HepG2 (cell line): Measurements from ENCODE around the gene RBM3. TPM values are rescaled to one million over a fixed set of nuclear protein-coding genes. Genes with fewer than 3 reads are reported as not detected.
A peak's percentile ranks its signal among the peaks of the same experiment; 100 is the strongest.

Experiments
- ATAC-seq: fragments of 200-7000 bp; cut with Tn5 transposase; 3 replicates; pipeline ENCODE4 v1.9.1; 2020; ENCODE audit warnings: mild to moderate bottlenecking, moderate library complexity
- BruUV-seq: library from RNA; stranded (reverse); fragments of 400-500 nt; replicated peaks from 2 replicates; lab custom pipeline; 2021; lab: Mats Ljungman, UMichigan
- CTCF ChIA-PET: fragments of 300-600 bp; formaldehyde crosslinking; extraction: SDS; loops from one replicate; lab custom pipeline; 2021; ENCODE audit warnings: low total read pairs, inconsistent platforms, low intra/inter-chr PET ratio; lab: Yijun Ruan, JAX
- POLR2A ChIA-PET: fragments of 350-600 bp; sonication (Branson Sonifier 250); formaldehyde crosslinking; loops from one replicate; lab custom pipeline; 2020; ENCODE audit warnings: antibody characterized with exemption, inconsistent platforms; lab: Yijun Ruan, JAX
- DNase-seq: peaks from one replicate; pipeline ENCODE4 v3.0.0-alpha.2; 2015; ENCODE audit warnings: low spot score
- FAIRE-seq: peaks from 3 replicates; lab custom pipeline; 2011; peaks lifted over from hg19 to GRCh38; lab: Jason Lieb, UNC
- H2AFZ ChIP-seq: one replicate; pipeline ENCODE4 v1.6.1; 2011; ENCODE audit warnings: low read length, inconsistent platforms
- H3K27ac ChIP-seq: fragments of 300-600 bp; 3 replicates; pipeline ENCODE4 v1.8.0; 2011; ENCODE audit warnings: mixed run types, mild to moderate bottlenecking, mixed read lengths, low read length, inconsistent platforms; ENCODE audit not compliant: insufficient read depth; ENCODE audit errors: extremely low read length
- H3K27me3 ChIP-seq, 2 experiments: fragments of 200-600 bp in 1 of 2; 2 replicates in 1 of 2; 3 replicates in 1 of 2; pipeline versions ENCODE4 v1.6.0 to v1.8.0; 2011; ENCODE audit warnings: low read length in 2 of 2, mild to moderate bottlenecking in 2 of 2, moderate library complexity in 2 of 2, inconsistent platforms in 1 of 2; ENCODE audit not compliant: insufficient read depth in 2 of 2, control insufficient read depth in 1 of 2
- H3K36me3 ChIP-seq, 2 experiments: fragments of 200-600 bp in 1 of 2; replicated peaks in 1 of 2; 2 replicates in 1 of 2; 3 replicates in 1 of 2; pipeline versions ENCODE4 v1.5.1 to v1.8.0; 2011; ENCODE audit warnings: low read length in 2 of 2, inconsistent platforms in 1 of 2; ENCODE audit not compliant: insufficient read depth in 2 of 2, control insufficient read depth in 1 of 2
- H3K4me1 ChIP-seq: 2 replicates; pipeline ENCODE4 v1.5.1; 2012; ENCODE audit warnings: low read length, inconsistent platforms; ENCODE audit not compliant: insufficient read depth
- H3K4me2 ChIP-seq: 2 replicates; pipeline ENCODE4 v1.6.0; 2011; ENCODE audit warnings: low read depth, low read length, inconsistent platforms
- H3K4me3 ChIP-seq, 3 experiments: fragments of 200-600 bp in 1 of 3; sonication (generic), shearing (Covaris generic) in 1 of 3; replicated peaks in 1 of 3; 2 replicates each; pipeline ENCODE4 v1.5.1; 2011 to 2016; ENCODE audit warnings: low read length in 3 of 3, inconsistent platforms in 2 of 3, low read depth in 2 of 3, mild to moderate bottlenecking in 2 of 3, control low read depth in 1 of 3, mixed read lengths in 1 of 3; ENCODE audit not compliant: insufficient read depth in 1 of 3
- H3K79me2 ChIP-seq: one replicate; pipeline ENCODE4 v1.6.1; 2011; ENCODE audit warnings: low read length, inconsistent platforms; ENCODE audit not compliant: insufficient read depth
- H3K9ac ChIP-seq: 2 replicates; pipeline ENCODE4 v1.6.0; 2011; ENCODE audit warnings: mild to moderate bottlenecking, low read depth, low read length, inconsistent platforms; ENCODE audit not compliant: insufficient read depth
- H3K9me3 ChIP-seq: 2 replicates; pipeline ENCODE4 v1.5.1; 2012; ENCODE audit warnings: mild to moderate bottlenecking, low read length
- H4K20me1 ChIP-seq: 2 replicates; pipeline ENCODE4 v1.6.0; 2011; ENCODE audit warnings: inconsistent platforms, mild to moderate bottlenecking, low read length, moderate library complexity; ENCODE audit not compliant: insufficient read depth
- KDM1A ChIP-seq: IDR thresholded peaks from 2 replicates; pipeline ENCODE4 v1.6.1; 2016; ENCODE audit warnings: missing compliant biosample characterization
- POLR2G ChIP-seq: fragments of 200-400 bp; formaldehyde crosslinking; IDR thresholded peaks from 2 replicates; pipeline ENCODE4 v1.6.1; 2018; ENCODE audit warnings: mild to moderate bottlenecking, low read depth, low read length, moderate library complexity
- ZNF275 ChIP-seq: sonication (generic); formaldehyde crosslinking; IDR thresholded peaks from 2 replicates; pipeline ENCODE4 v1.8.0; 2022; ENCODE audit warnings: missing genetic modification reagents, mild to moderate bottlenecking, inconsistent platforms, borderline replicate concordance
- ZNF687 ChIP-seq: sonication (generic); formaldehyde crosslinking; IDR thresholded peaks from 2 replicates; pipeline ENCODE4 v1.5.1; 2020; ENCODE audit warnings: mild to moderate bottlenecking, missing genetic modification reagents, moderate library complexity
- WGBS: methylation state at CpG from one replicate; pipeline ENCODE4 v1.1.6; 2017; ENCODE audit warnings: low lambda C conversion rate; 5-methylcytosine and 5-hydroxymethylcytosine counted together
- in situ Hi-C: cut with HindIII; loops from 2 replicates; pipeline ENCODE4 v1.10.0; 2017; ENCODE audit warnings: low pct_unique_long_range_greater_than_20kb; ENCODE audit not compliant: extremely low pct_ligation_motif_present
- intact Hi-C: fragments of 100-400 bp; cut with micrococcal nuclease; formaldehyde crosslinking; loops from one replicate; pipeline ENCODE4 v1.10.0; 2022; ENCODE audit not compliant: unreplicated experiment
- polyA plus RNA-seq, 8 experiments: library from polyadenylated mRNA; depleted of rRNA in 3 of 8; stranded (reverse) in 7 of 8; unstranded in 1 of 8; fragments of >200 nt; fragmentation: Illumina TruSeq in 4 of 8; extraction: Trizol in 4 of 8; gene quantifications; 2 replicates each; pipeline versions ENCODE4 v1.2.1 to v1.2.3, GENCODE V29; 2011 to 2016; ENCODE audit warnings: low read depth in 4 of 8, missing spikeins in 1 of 8, mixed read lengths in 1 of 8; ENCODE audit not compliant: insufficient read depth in 1 of 8
- total RNA-seq, 5 experiments: library from RNA; depleted of rRNA; stranded (reverse); fragments of >200 nt; fragmentation: Illumina TruSeq; extraction: Trizol; gene quantifications; 2 replicates each; pipeline ENCODE4 v1.2.3, GENCODE V29; 2016; ENCODE audit warnings: low read depth in 1 of 5

RBM3 gene
- total and polyA plus RNA-seq, 2 of the 13 experiments (the other 11 are each of a cell fraction or from before 2014, with no cell fraction given) = 123 to 182 TPM

- Histone ChIP-seq H3K9me3 (no peaks in the 10 kb centered on the region), H3K36me3 (no peaks in the 10 kb centered on the region), H3K4me2 (peak overlapping the region; percentile 29), H3K4me1 (peaks cover 32% of the 10 kb centered on the region), H3K27ac (peak overlapping the region; percentile 43), H3K4me3 (no peak overlapping the region), H3K27me3 (no peaks in the 10 kb centered on the region), H2AFZ (no peak overlapping the region), H3K79me2 (no peaks in the 10 kb centered on the region), H3K9ac (peak overlapping the region; percentile 52), H4K20me1 (no peaks in the 10 kb centered on the region)
- intact Hi-C loops = no loop called here
- TF ChIP-seq POLR2G (peak; percentile 47; the same call in 1 of the 2 replicates), ZNF275 (CRISPR knock-in tag) (no peak)
- ChIA-PET CTCF (no interaction called here), POLR2A (interaction anchor here (0.8 to 1.9 kb wide), 3 partner anchors 11 to 15 kb away, joined by 3 to 8 read pairs (median 6); partner anchors contain the start of gene RBM3)
- FAIRE-seq (no peak), ATAC-seq (no peak; the same call in 2 of the 3 replicates), DNase-seq (no peak)
- WGBS = 68% methylated on average over 3 of the region's 13 CpGs
- no TSS peak for BruUV-seq
- in situ Hi-C loops = no loop called here
Measured at GRCh38 chrX:48589482-48590162, 15.3 kb downstream of the RBM3 start.

DNA sequence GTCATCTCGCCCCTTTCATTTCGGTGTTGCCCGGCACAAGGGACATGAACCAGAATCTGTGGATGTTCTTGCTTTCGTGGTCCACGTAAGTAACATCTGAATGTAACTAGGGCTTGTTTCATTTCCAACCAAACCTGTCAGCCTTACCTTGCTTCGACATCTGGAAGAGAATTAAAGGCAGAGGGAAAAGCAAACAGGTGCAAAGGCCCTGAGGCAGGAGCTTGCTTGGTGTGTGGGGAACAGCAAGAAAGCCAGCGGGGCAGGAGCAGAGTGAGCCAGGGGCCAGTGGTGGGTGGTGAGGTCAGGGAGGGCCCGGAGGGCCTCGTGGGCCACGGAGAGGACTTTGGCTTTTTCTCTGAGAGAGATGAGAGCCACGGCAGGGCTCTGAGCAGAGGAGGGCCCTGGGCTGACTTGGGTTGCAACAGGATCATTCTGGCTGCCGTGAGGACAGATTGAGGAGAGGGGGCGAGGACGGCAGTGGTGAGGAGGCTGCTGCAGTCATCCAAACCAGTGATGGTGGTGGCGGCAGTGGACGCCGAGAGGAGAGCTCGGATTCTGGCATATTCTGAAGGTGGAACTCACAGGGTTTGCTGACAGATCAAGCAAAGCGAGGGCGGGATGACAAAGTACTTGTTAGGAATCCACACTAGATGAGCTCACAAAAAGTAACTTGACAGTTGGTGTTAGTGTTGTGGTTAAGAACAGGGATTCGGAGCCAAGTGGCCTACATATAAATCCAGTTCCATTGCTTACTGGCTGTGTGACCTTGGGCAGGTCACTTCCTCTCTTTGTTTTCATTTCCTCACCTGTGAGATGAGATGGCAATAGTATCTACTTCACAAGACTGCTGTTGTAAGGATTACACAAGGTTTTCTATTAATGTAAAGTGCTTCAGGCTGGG is 16.2 kb downstream of the RBM3 start:
- TSS peak; percentile 84 for BruUV-seq
- Histone ChIP-seq H3K27ac (peak overlapping the region; percentile 43), H3K4me1 (peaks cover 32% of the 10 kb centered on the region), H2AFZ (no peak overlapping the region), H3K79me2 (no peaks in the 10 kb centered on the region), H3K4me3 (no peak overlapping the region; a peak in 1 of 6 replicates), H3K36me3 (no peaks in the 10 kb centered on the region), H3K9me3 (no peaks in the 10 kb centered on the region), H4K20me1 (no peaks in the 10 kb centered on the region), H3K9ac (peak overlapping the region; percentile 52), H3K4me2 (peak overlapping the region; percentile 29), H3K27me3 (no peaks in the 10 kb centered on the region)
- intact Hi-C loops (no loop called here), in situ Hi-C loops (no loop called here)
- 55% methylated on average over 15 of the region's 21 CpGs for WGBS
- DNase-seq (peak; percentile 18), FAIRE-seq (no peak), ATAC-seq (peak; percentile 69)
- ChIA-PET POLR2A (interaction anchor here (1.2 to 1.9 kb wide), 3 partner anchors 12 to 16 kb away, joined by 6 to 8 read pairs (median 7); partner anchors contain the start of gene RBM3), CTCF (no interaction called here)
- peak; percentile 48 for TF ChIP-seq ZNF687 (CRISPR knock-in tag)
- TF ChIP-seq KDM1A (CRISPR knock-in tag) = peak; percentile 49; the same call in 1 of the 2 replicates
